ENCODE data around the gene AFF3.
"Not testable (repeated sequence)": the region's sequence is repeated elsewhere in the genome, so short reads cannot be mapped to it uniquely, and the experiment has no call there.

AFF3 gene

GRCh38 chr2:99674090-99674489 is 468.3 kb downstream of the AFF3 start:
- no peaks in the 10 kb centered on the region for H3K9me3 Mint-ChIP-seq
- no peaks in the 10 kb centered on the region for H3K4me1 Mint-ChIP-seq
- H3K27me3 Mint-ChIP-seq = no peaks in the 10 kb centered on the region
- no peak overlapping the region for H3K4me3 Mint-ChIP-seq
- peaks cover 14% of the 10 kb centered on the region for H3K36me3 Mint-ChIP-seq
- no peak overlapping the region for H3K27ac Mint-ChIP-seq

GRCh38 chr2:99672766-99673350 is 469.5 kb downstream of the AFF3 start:
- H3K9me3 Mint-ChIP-seq = no peaks in the 10 kb centered on the region
- H3K4me3 Mint-ChIP-seq = no peak overlapping the region
- H3K27ac Mint-ChIP-seq = no peak overlapping the region
- H3K27me3 Mint-ChIP-seq = no peaks in the 10 kb centered on the region
- peaks cover 12% of the 10 kb centered on the region for H3K36me3 Mint-ChIP-seq
- H3K4me1 Mint-ChIP-seq = no peaks in the 10 kb centered on the region

GRCh38 chr2:99670768-99671734 is 471.3 kb downstream of the AFF3 start:
- Mint-ChIP-seq H3K27me3 (no peaks in the 10 kb centered on the region), H3K4me1 (no peaks in the 10 kb centered on the region), H3K36me3 (peaks cover 20% of the 10 kb centered on the region)

GRCh38 chr2:99666256-99666655 is 476.1 kb downstream of the AFF3 start:
- H3K4me3 Mint-ChIP-seq = no peak overlapping the region
- no peaks in the 10 kb centered on the region for H3K27me3 Mint-ChIP-seq
- no peaks in the 10 kb centered on the region for H3K4me1 Mint-ChIP-seq
- peaks cover 30% of the 10 kb centered on the region for H3K36me3 Mint-ChIP-seq
- H3K9me3 Mint-ChIP-seq = peaks cover 5% of the 10 kb centered on the region
- no peak overlapping the region for H3K27ac Mint-ChIP-seq

More at GRCh38 chr2:99670768-99671734, 471.3 kb downstream of the AFF3 start:
- no peak overlapping the region for H3K4me3 Mint-ChIP-seq
- H3K9me3 Mint-ChIP-seq = no peaks in the 10 kb centered on the region
- no peak overlapping the region for H3K27ac Mint-ChIP-seq

- peaks cover 23% of the 10 kb centered on the region for H3K36me3 Mint-ChIP-seq
- H3K27ac Mint-ChIP-seq = no peak overlapping the region
- no peak overlapping the region for H3K4me3 Mint-ChIP-seq
- H3K9me3 Mint-ChIP-seq = peaks cover 5% of the 10 kb centered on the region
- no peaks in the 10 kb centered on the region for H3K27me3 Mint-ChIP-seq
- no peaks in the 10 kb centered on the region for H3K4me1 Mint-ChIP-seq
These were observed 478.7 kb downstream of the AFF3 start for GRCh38 chr2:99663641-99664040.

- Mint-ChIP-seq H3K9me3 (peaks cover 5% of the 10 kb centered on the region), H3K36me3 (peaks cover 23% of the 10 kb centered on the region), H3K4me3 (no peak overlapping the region), H3K27ac (no peak overlapping the region), H3K27me3 (no peaks in the 10 kb centered on the region), H3K4me1 (no peaks in the 10 kb centered on the region)
These were observed 479.5 kb downstream of the AFF3 start for GRCh38 chr2:99662761-99663341.

GRCh38 chr2:99661761-99662160 is 480.6 kb downstream of the AFF3 start:
- H3K9me3 Mint-ChIP-seq, H3K27ac Mint-ChIP-seq, H3K4me1 Mint-ChIP-seq, H3K27me3 Mint-ChIP-seq, H3K4me3 Mint-ChIP-seq: not testable (repeated sequence)
- peaks cover 21% of the 10 kb centered on the region for H3K36me3 Mint-ChIP-seq

GRCh38 chr2:99660616-99661406 is 481.6 kb downstream of the AFF3 start:
- no peak overlapping the region for H3K27ac Mint-ChIP-seq
- H3K27me3 Mint-ChIP-seq = no peaks in the 10 kb centered on the region
- H3K4me3 Mint-ChIP-seq = no peak overlapping the region
- peaks cover 12% of the 10 kb centered on the region for H3K36me3 Mint-ChIP-seq
- peaks cover 5% of the 10 kb centered on the region for H3K9me3 Mint-ChIP-seq
- no peaks in the 10 kb centered on the region for H3K4me1 Mint-ChIP-seq

GRCh38 chr2:99659874-99660273 is 482.5 kb downstream of the AFF3 start:
- Mint-ChIP-seq H3K27ac (no peak overlapping the region), H3K9me3 (peaks cover 4% of the 10 kb centered on the region), H3K4me1 (no peaks in the 10 kb centered on the region), H3K27me3 (no peaks in the 10 kb centered on the region), H3K4me3 (no peak overlapping the region), H3K36me3 (peaks cover 4% of the 10 kb centered on the region)

GRCh38 chr2:99657691-99658258 is 484.6 kb downstream of the AFF3 start:
- Mint-ChIP-seq H3K9me3 (no peaks in the 10 kb centered on the region), H3K4me3 (no peak overlapping the region), H3K36me3 (peaks cover 2% of the 10 kb centered on the region), H3K4me1 (no peaks in the 10 kb centered on the region), H3K27ac (no peak overlapping the region), H3K27me3 (no peaks in the 10 kb centered on the region)

GRCh38 chr2:99656994-99657393 is 485.4 kb downstream of the AFF3 start:
- Mint-ChIP-seq H3K4me3 (no peak overlapping the region), H3K27me3 (no peaks in the 10 kb centered on the region), H3K4me1 (no peaks in the 10 kb centered on the region), H3K36me3 (peaks cover 2% of the 10 kb centered on the region), H3K27ac (no peak overlapping the region), H3K9me3 (no peaks in the 10 kb centered on the region)

GRCh38 chr2:99653433-99653832 is 489.0 kb downstream of the AFF3 start:
- Mint-ChIP-seq H3K27ac (no peak overlapping the region), H3K36me3 (peaks cover 8% of the 10 kb centered on the region), H3K4me1 (no peaks in the 10 kb centered on the region)

GRCh38 chr2:99652862-99653261 is 489.5 kb downstream of the AFF3 start:
- H3K9me3 Mint-ChIP-seq = no peaks in the 10 kb centered on the region
- H3K36me3 Mint-ChIP-seq = peaks cover 11% of the 10 kb centered on the region
- no peak overlapping the region for H3K27ac Mint-ChIP-seq
- no peaks in the 10 kb centered on the region for H3K27me3 Mint-ChIP-seq
- H3K4me1 Mint-ChIP-seq = no peaks in the 10 kb centered on the region
- H3K4me3 Mint-ChIP-seq = no peak overlapping the region

More at GRCh38 chr2:99653433-99653832, 489.0 kb downstream of the AFF3 start:
- no peaks in the 10 kb centered on the region for H3K27me3 Mint-ChIP-seq
- no peaks in the 10 kb centered on the region for H3K9me3 Mint-ChIP-seq
- H3K4me3 Mint-ChIP-seq = no peak overlapping the region

GRCh38 chr2:99651930-99652670 is 490.3 kb downstream of the AFF3 start:
- no peaks in the 10 kb centered on the region for H3K27me3 Mint-ChIP-seq
- H3K27ac Mint-ChIP-seq = no peak overlapping the region
- no peaks in the 10 kb centered on the region for H3K4me1 Mint-ChIP-seq
- H3K9me3 Mint-ChIP-seq = no peaks in the 10 kb centered on the region
- peaks cover 14% of the 10 kb centered on the region for H3K36me3 Mint-ChIP-seq
- H3K4me3 Mint-ChIP-seq = no peak overlapping the region

Measured in activated naive CD4-positive, alpha-beta T cell treated with anti-CD3 and anti-CD28 coated beads, Interleukin-2, amount 50 U/mL, for 24 hours (primary cell).